Astrocyte of the cerebellum (primary cell): ENCODE results near the gene PARD6G.
"Not testable (repeated sequence)": the region's sequence is repeated elsewhere in the genome, so short reads cannot be mapped to it uniquely, and the experiment has no call there.

Source experiments
- DNase-seq: peaks from one replicate; pipeline ENCODE4 v3.0.0-alpha.2; 2011; ENCODE audit warnings: low read depth
- H3K4me3 ChIP-seq: 2 replicates; pipeline ENCODE4 v1.5.1; 2011; ENCODE audit warnings: mild to moderate bottlenecking, low read depth, low read length, moderate library complexity
- CTCF ChIP-seq: IDR thresholded peaks from 2 replicates; pipeline ENCODE4 v1.5.1; 2012; ENCODE audit warnings: low read length, low read depth, moderate library complexity, mild to moderate bottlenecking; ENCODE audit errors: missing control alignments
- in situ Hi-C: cut with HindIII; loops from 2 replicates; pipeline ENCODE4 v1.10.0; 2017; ENCODE audit warnings: low sequenced_read_pairs

The PARD6G gene

GRCh38 chr18:80229363-80229762 is 18.0 kb downstream of the PARD6G start:
- no peak for DNase-seq
- in situ Hi-C loops, result no loop called here
- no peak overlapping the region for H3K4me3 ChIP-seq
- no peak for TF ChIP-seq CTCF

GRCh38 chr18:80228051-80228848 is 19.1 kb downstream of the PARD6G start:
- in situ Hi-C loops, result no loop called here
- no peak for TF ChIP-seq CTCF
- no peak overlapping the region for H3K4me3 ChIP-seq

GRCh38 chr18:80227472-80227871 is 19.8 kb downstream of the PARD6G start:
- in situ Hi-C loops, result no loop called here
- DNase-seq, result no peak
- no peak for TF ChIP-seq CTCF
- H3K4me3 ChIP-seq, result no peak overlapping the region

More at GRCh38 chr18:80228051-80228848, 19.1 kb downstream of the PARD6G start:
- no peak for DNase-seq

GRCh38 chr18:80225685-80226084 is 21.6 kb downstream of the PARD6G start:
- no peak for DNase-seq
- H3K4me3 ChIP-seq, result no peak overlapping the region
- TF ChIP-seq CTCF, result no peak
- in situ Hi-C loops, result no loop called here

- no peak overlapping the region for H3K4me3 ChIP-seq
- no peak for DNase-seq
- TF ChIP-seq CTCF, result no peak
- in situ Hi-C loops, result no loop called here
Measured at GRCh38 chr18:80223581-80224148, 23.6 kb downstream of the PARD6G start.

GRCh38 chr18:80219488-80219887 is 27.8 kb downstream of the PARD6G start:
- H3K4me3 ChIP-seq, DNase-seq, in situ Hi-C loops: not testable (repeated sequence)

GRCh38 chr18:80218341-80219227 is 28.7 kb downstream of the PARD6G start:
- TF ChIP-seq CTCF, result no peak
- in situ Hi-C loops, result no loop called here

More at GRCh38 chr18:80218341-80219227, 28.7 kb downstream of the PARD6G start:
- no peak for DNase-seq
- H3K4me3 ChIP-seq, result no peak overlapping the region
